Kidney (tissue), 2 donors: ENCODE results near the gene OR5K3. TPM values are rescaled to one million over a fixed set of nuclear protein-coding genes. Genes with fewer than 3 reads are reported as not detected.

ENCODE experiments used
- polyA plus RNA-seq: library from polyadenylated mRNA; stranded (reverse); fragments of 350-450 nt; fragmentation: Illumina TruSeq; extraction: RNeasy Lipid Tissue Mini Kit (QIAGEN cat#74804); gene quantifications from one replicate; pipeline ENCODE4 v1.2.3, GENCODE V29; 2014; ENCODE audit warnings: low read depth, low replicate concordance; ENCODE audit not compliant: insufficient read depth
- total RNA-seq: library from RNA; stranded (reverse); fragmentation: NEBNext Ultra II Directional; extraction: Animal tissue kit (Norgen Biotek cat#: 25700); gene quantifications from one replicate; pipeline ENCODE4 v1.2.1, GENCODE V29; 2021
- donor health status: DM: yes; HTN: yes; CAD: no.

Gene OR5K3
- total and polyA plus RNA-seq, 2 donors from 2014 or later: not detected

Other genes starting within 250 kb of the OR5K3 start
- not detected for gene OR5H14, start 243.2 kb upstream of the OR5K3 start, total RNA-seq
- gene OR5H14, start 243.2 kb upstream of the OR5K3 start, polyA plus RNA-seq: not detected
- gene OR5H15, start 224.0 kb upstream of the OR5K3 start, total RNA-seq: not detected
- gene OR5H15, start 224.0 kb upstream of the OR5K3 start, polyA plus RNA-seq: not detected
- gene OR5H6, start 126.4 kb upstream of the OR5K3 start, total RNA-seq: not detected
- gene OR5H6, start 126.4 kb upstream of the OR5K3 start, polyA plus RNA-seq: not detected
- gene OR5H2, start 108.2 kb upstream of the OR5K3 start, total RNA-seq: not detected
- gene OR5H2, start 108.2 kb upstream of the OR5K3 start, polyA plus RNA-seq: not detected
- gene OR5K4, start 36.8 kb upstream of the OR5K3 start, total RNA-seq: not detected
- not detected for gene OR5K4, start 36.8 kb upstream of the OR5K3 start, polyA plus RNA-seq
- not detected for gene OR5K1, start 72.5 kb downstream of the OR5K3 start, total RNA-seq
- gene OR5K1, start 72.5 kb downstream of the OR5K3 start, polyA plus RNA-seq: not detected
- not detected for gene OR5K2, start 107.0 kb downstream of the OR5K3 start, total RNA-seq
- not detected for gene OR5K2, start 107.0 kb downstream of the OR5K3 start, polyA plus RNA-seq
- gene CLDND1, start 132.2 kb downstream of the OR5K3 start, total RNA-seq: 77.2 TPM
- 35.8 TPM for gene CLDND1, start 132.2 kb downstream of the OR5K3 start, polyA plus RNA-seq
- gene GPR15, start 141.3 kb downstream of the OR5K3 start, total RNA-seq: not detected
- gene GPR15, start 141.3 kb downstream of the OR5K3 start, polyA plus RNA-seq: not detected
- gene CPOX, start 202.9 kb downstream of the OR5K3 start, total RNA-seq: 13.7 TPM
- 6.6 TPM for gene CPOX, start 202.9 kb downstream of the OR5K3 start, polyA plus RNA-seq